Vagina (tissue), 2 donors: Measurements from ENCODE around the gene MPP2. TPM values are rescaled to one million over a fixed set of nuclear protein-coding genes. Genes with fewer than 3 reads are reported as not detected.

ENCODE experiments used
- DNase-seq, 2 donors: peaks; one replicate each; pipeline ENCODE4 v3.0.0-alpha.2; 2017; ENCODE audit errors: extremely low spot score in 2 of 2
- H3K27ac ChIP-seq: fragments of 200-600 bp; sonication (generic); one replicate; pipeline ENCODE4 v1.5.1; 2019
- H3K27me3 ChIP-seq: fragments of 200-600 bp; sonication (generic); one replicate; pipeline ENCODE4 v1.5.1; 2019
- H3K36me3 ChIP-seq, 2 donors: fragments of 200-600 bp; sonication (generic); one replicate each; pipeline ENCODE4 v1.5.1; 2017 to 2019
- H3K4me1 ChIP-seq: fragments of 200-600 bp; sonication (generic); one replicate; pipeline ENCODE4 v1.5.1; 2019
- H3K4me3 ChIP-seq, 2 donors: fragments of 200-600 bp; sonication (generic); 1 replicate in 1 of 2; 2 replicates in 1 of 2; pipeline ENCODE4 v1.5.1; 2016 to 2019
- H3K9me3 ChIP-seq: fragments of 200-600 bp; sonication (generic); one replicate; pipeline ENCODE4 v1.5.1; 2019
- CTCF ChIP-seq, 3 experiments: fragments of 450-650 bp in 2 of 3; fragments of 200-600 bp in 1 of 3; sonication (generic) in 1 of 3; IDR thresholded peaks; one replicate each; pipeline ENCODE4 v1.5.1; 2017 to 2019; ENCODE audit warnings: antibody characterized with exemption in 3 of 3, mild to moderate bottlenecking in 2 of 3, moderate library complexity in 2 of 3
- POLR2A ChIP-seq, 2 donors: fragments of 450-650 bp; IDR thresholded peaks; one replicate each; pipeline ENCODE4 v1.6.1; 2017; ENCODE audit warnings: antibody characterized with exemption in 2 of 2, mild to moderate bottlenecking in 2 of 2, moderate library complexity in 2 of 2
- POLR2AphosphoS5 ChIP-seq, 2 donors: sonication (generic); formaldehyde crosslinking; IDR thresholded peaks; one replicate each; pipeline ENCODE4 v1.9.0; 2017; ENCODE audit warnings: antibody characterized with exemption in 2 of 2, mild to moderate bottlenecking in 2 of 2, low read depth in 1 of 2; ENCODE audit not compliant: insufficient read depth in 1 of 2
- intact Hi-C: fragments of 100-400 bp; cut with DNase I; formaldehyde crosslinking; loops from one replicate; pipeline ENCODE4 v1.15.1; 2023
- total RNA-seq: library from RNA; depleted of rRNA; stranded (reverse); fragments of >200 nt; gene quantifications from one replicate; pipeline ENCODE4 v1.2.3, GENCODE V29; 2016

Gene MPP2
- total RNA-seq, 1 donor from 2014 or later = 7.6 TPM

GRCh38 chr17:43841282-43841681, 66.1 kb downstream of the MPP2 start:
- DNase-seq = no peak
- H3K36me3 ChIP-seq = no peaks in the 10 kb centered on the region
- no peaks in the 10 kb centered on the region for H3K9me3 ChIP-seq
- H3K27ac ChIP-seq = no peak overlapping the region
- intact Hi-C loops = loop anchor here (10.0 kb wide), 1 partner anchor 56 kb away; the partner anchor contains the start of gene CFAP97D1
- H3K27me3 ChIP-seq = no peaks in the 10 kb centered on the region
- no peak overlapping the region for H3K4me3 ChIP-seq
- TF ChIP-seq POLR2A (IDR thresholded peaks at IDR 0.05) (no peak), POLR2AphosphoS5 (IDR thresholded peaks at IDR 0.05; ENCODE audit: insufficient read depth in 1 of 2, low read depth in 1 of 2) (no peak), CTCF (IDR thresholded peaks at IDR 0.05) (no peak)
- peaks cover 5% of the 10 kb centered on the region for H3K4me1 ChIP-seq

GRCh38 chr17:43840814-43841213, 66.5 kb downstream of the MPP2 start:
- TF ChIP-seq CTCF (IDR thresholded peaks at IDR 0.05) = no peak
- TF ChIP-seq POLR2A (IDR thresholded peaks at IDR 0.05) = no peak
- no peak for TF ChIP-seq POLR2AphosphoS5 (IDR thresholded peaks at IDR 0.05; ENCODE audit: insufficient read depth in 1 of 2, low read depth in 1 of 2)
- no peaks in the 10 kb centered on the region for H3K27me3 ChIP-seq
- no peak overlapping the region for H3K4me3 ChIP-seq
- no peaks in the 10 kb centered on the region for H3K9me3 ChIP-seq
- H3K36me3 ChIP-seq = no peaks in the 10 kb centered on the region
- no peak overlapping the region for H3K27ac ChIP-seq
- H3K4me1 ChIP-seq = peaks cover 5% of the 10 kb centered on the region
- intact Hi-C loops = loop anchor here (10.0 kb wide), 1 partner anchor 56 kb away; the partner anchor contains the start of gene CFAP97D1
- no peak for DNase-seq

GRCh38 chr17:43839670-43840108, 67.6 kb downstream of the MPP2 start:
- Histone ChIP-seq H3K27ac (no peak overlapping the region), H3K4me3 (no peak overlapping the region), H3K36me3 (no peaks in the 10 kb centered on the region), H3K4me1 (peaks cover 5% of the 10 kb centered on the region), H3K27me3 (no peaks in the 10 kb centered on the region), H3K9me3 (no peaks in the 10 kb centered on the region)
- intact Hi-C loops = loop anchor here (10.0 kb wide), 1 partner anchor 55 kb away; the partner anchor contains the start of gene CFAP97D1
- DNase-seq = no peak
- TF ChIP-seq POLR2AphosphoS5 (IDR thresholded peaks at IDR 0.05; ENCODE audit: insufficient read depth in 1 of 2, low read depth in 1 of 2) (no peak), POLR2A (IDR thresholded peaks at IDR 0.05) (no peak), CTCF (IDR thresholded peaks at IDR 0.05) (no peak)

GRCh38 chr17:43834106-43834505, 73.2 kb downstream of the MPP2 start:
- Histone ChIP-seq H3K36me3 (peaks cover 0 to 9% of the 10 kb centered on the region in 2 donors), H3K27me3 (no peaks in the 10 kb centered on the region), H3K4me1 (peaks cover 19% of the 10 kb centered on the region), H3K4me3 (no peak overlapping the region), H3K27ac (no peak overlapping the region), H3K9me3 (no peaks in the 10 kb centered on the region)
- intact Hi-C loops = no loop called here
- DNase-seq = no peak
- TF ChIP-seq POLR2A (IDR thresholded peaks at IDR 0.05) = no peak
- no peak for TF ChIP-seq CTCF (IDR thresholded peaks at IDR 0.05)
- no peak for TF ChIP-seq POLR2AphosphoS5 (IDR thresholded peaks at IDR 0.05; ENCODE audit: insufficient read depth in 1 of 2, low read depth in 1 of 2)

GRCh38 chr17:43832976-43833829, 74.1 kb downstream of the MPP2 start, which contains the start of gene MPP3:
Gene MPP3, minus strand, starts transcription at chr17:43833146. Its CDS starts 1,240 bp downstream, at chr17:43831906.
- intact Hi-C loops = no loop called here
- DNase-seq = no peak

More at GRCh38 chr17:43832976-43833829, 74.1 kb downstream of the MPP2 start, which contains the start of gene MPP3:
- peak in 1 of 2 donors; percentile 25 for TF ChIP-seq POLR2A (IDR thresholded peaks at IDR 0.05)
- TF ChIP-seq CTCF (IDR thresholded peaks at IDR 0.05) = no peak
- TF ChIP-seq POLR2AphosphoS5 (IDR thresholded peaks at IDR 0.05; ENCODE audit: insufficient read depth in 1 of 2, low read depth in 1 of 2) = peak in 1 of 2 donors; percentile 5
- Histone ChIP-seq H3K9me3 (no peaks in the 10 kb centered on the region), H3K4me1 (peaks cover 19% of the 10 kb centered on the region), H3K36me3 (peaks cover 0 to 11% of the 10 kb centered on the region in 2 donors), H3K4me3 (peak within 1 kb of the TSS; percentile 65 to 74), H3K27me3 (no peaks in the 10 kb centered on the region), H3K27ac (peak within 1 kb of the TSS; percentile 64)
